IMR-90 (cell line): ENCODE results near the gene GLI1. TPM values are rescaled to one million over a fixed set of nuclear protein-coding genes. Genes with fewer than 3 reads are reported as not detected.

Source experiments
- ELK1 ChIP-seq: fragments of 150-350 bp; IDR thresholded peaks from 2 replicates; pipeline ENCODE4 v1.6.1; 2016; ENCODE audit warnings: low read depth, mild to moderate bottlenecking, low read length, moderate library complexity, borderline replicate concordance
- FOS ChIP-seq: fragments of 150-350 bp; IDR thresholded peaks from 2 replicates; pipeline ENCODE4 v1.6.1; 2016; ENCODE audit warnings: low read depth, low read length
- RAD21 ChIP-seq: IDR thresholded peaks from 2 replicates; pipeline ENCODE4 v1.6.1; 2012; ENCODE audit warnings: low read length, improper control_type of control experiment
- polyA plus RNA-seq, 3 experiments: library from polyadenylated mRNA; depleted of rRNA; stranded (reverse); fragments of >200 nt; gene quantifications; 2 replicates each; pipeline ENCODE4 v1.2.3, GENCODE V29; 2012; ENCODE audit warnings: low replicate concordance in 1 of 3
- total RNA-seq: library from RNA; depleted of rRNA; stranded (reverse); fragments of >200 nt; gene quantifications from 2 replicates; pipeline ENCODE4 v1.2.3, GENCODE V29; 2012

Gene GLI1
- total and polyA plus RNA-seq, 2 of the 4 experiments (the other 2 are of a cell fraction): 1.3 to 3.8 TPM

DNA sequence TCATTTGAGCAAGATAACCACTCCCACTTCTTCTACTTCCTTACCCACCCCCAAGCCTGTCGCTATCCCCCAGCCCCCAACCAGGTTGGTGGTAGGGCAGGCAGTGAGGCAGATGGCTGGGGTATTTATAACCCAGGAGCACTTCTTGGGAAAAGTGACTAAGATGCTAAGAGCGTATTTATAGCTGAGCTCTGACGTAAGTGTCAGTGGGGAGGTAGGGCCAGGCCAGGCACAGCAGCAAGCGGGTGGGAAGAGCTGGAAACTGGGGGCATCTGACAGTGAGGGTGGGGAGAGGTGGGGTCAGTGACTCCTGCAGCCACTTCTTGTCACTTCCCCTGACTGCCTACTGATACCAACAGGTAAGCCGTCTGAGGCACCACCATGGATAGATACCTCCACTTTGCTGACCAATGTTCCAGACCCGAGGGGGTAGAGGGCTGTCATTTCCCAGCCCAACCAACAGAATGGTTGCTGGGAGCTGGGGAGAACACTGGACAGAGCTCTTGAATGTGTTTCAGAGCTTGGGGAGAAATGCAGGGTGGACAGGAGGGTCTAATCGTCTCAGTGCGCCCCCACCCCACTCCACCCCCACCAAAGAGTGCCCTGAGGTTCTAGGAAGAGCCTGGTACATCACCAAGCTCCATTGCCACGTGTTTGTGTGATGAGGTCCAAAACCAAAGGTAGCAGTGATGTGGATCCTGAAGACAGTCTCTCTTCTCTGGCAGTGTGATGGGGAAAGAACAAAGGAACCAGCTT is 7.2 kb upstream of the GLI1 start (continued):
- no peak for TF ChIP-seq ELK1
- peak; percentile 17; the same call in 1 of the 2 replicates for TF ChIP-seq RAD21
- TF ChIP-seq FOS: peak; percentile 72; the same call in 1 of the 2 replicates
